H1 (cell line): Measurements from ENCODE around the gene TM9SF3. TPM values are rescaled to one million over a fixed set of nuclear protein-coding genes. Genes with fewer than 3 reads are reported as not detected.

Experiments
- CTCF ChIA-PET: fragments of 300-600 bp; sonication (Branson Sonifier 250); formaldehyde crosslinking; loops from one replicate; lab custom pipeline; 2021; ENCODE audit not compliant: partially characterized antibody; lab: Charles Lee
- POLR2A ChIA-PET: fragments of 300-600 bp; sonication (Branson Sonifier 250); formaldehyde crosslinking; loops from one replicate; lab custom pipeline; 2021; ENCODE audit warnings: inconsistent platforms; ENCODE audit not compliant: partially characterized antibody; lab: Charles Lee
- DNase-seq, 2 experiments: peaks; one replicate each; pipeline versions ENCODE4 v3.0.0 to v3.0.0-alpha.2; 2010 to 2022; ENCODE audit warnings: low spot score in 2 of 2, low read depth in 1 of 2, mixed read lengths in 1 of 2
- FAIRE-seq: peaks from 2 replicates; lab custom pipeline; 2011; peaks lifted over from hg19 to GRCh38; lab: Jason Lieb, UNC
- H2AFZ ChIP-seq: 2 replicates; pipeline ENCODE4 v1.8.1; 2012; ENCODE audit warnings: low read length, inconsistent platforms
- H2AK5ac ChIP-seq: 2 replicates; pipeline ENCODE4 v1.6.1; 2013; ENCODE audit warnings: low read depth, low read length
- H2BK120ac ChIP-seq: replicated peaks from 2 replicates; pipeline ENCODE3; 2013; ENCODE audit warnings: low read depth, low read length, inconsistent platforms
- H2BK12ac ChIP-seq: 2 replicates; pipeline ENCODE4 v1.6.1; 2013; ENCODE audit warnings: low read depth, low read length
- H2BK15ac ChIP-seq: 2 replicates; pipeline ENCODE4 v1.6.1; 2013; ENCODE audit warnings: low read length
- H2BK20ac ChIP-seq: 2 replicates; pipeline ENCODE4 v1.6.1; 2013; ENCODE audit warnings: low read length
- H2BK5ac ChIP-seq: 2 replicates; pipeline ENCODE4 v1.6.1; 2013; ENCODE audit warnings: low read depth, low read length
- H3K14ac ChIP-seq: 2 replicates; pipeline ENCODE4 v1.6.1; 2013; ENCODE audit warnings: inconsistent platforms; ENCODE audit not compliant: insufficient read length
- H3K18ac ChIP-seq: 2 replicates; pipeline ENCODE4 v1.6.1; 2013; ENCODE audit warnings: low read length; ENCODE audit errors: extremely low read depth
- H3K23ac ChIP-seq: 2 replicates; pipeline ENCODE4 v1.6.1; 2013; ENCODE audit warnings: inconsistent platforms; ENCODE audit not compliant: insufficient read length
- H3K23me2 ChIP-seq: 2 replicates; pipeline ENCODE4 v1.6.1; 2013; ENCODE audit warnings: low read depth, low read length
- H3K27ac ChIP-seq: 2 replicates; pipeline ENCODE4 v1.6.1; 2011; ENCODE audit warnings: low read depth, low read length, inconsistent platforms
- H3K27me3 ChIP-seq, 4 experiments: replicated peaks in 1 of 4; 1 replicate in 1 of 4; 2 replicates in 3 of 4; pipeline versions ENCODE4 v1.6.1 to v1.8.1; 2011 to 2013; ENCODE audit warnings: low read length in 3 of 4, mild to moderate bottlenecking in 3 of 4, inconsistent platforms in 2 of 4, mixed read lengths in 2 of 4, moderate library complexity in 1 of 4; ENCODE audit not compliant: control insufficient read depth in 3 of 4, insufficient read depth in 3 of 4; ENCODE audit errors: extremely low read depth in 1 of 4
- H3K36me3 ChIP-seq, 4 experiments: 2 replicates each; pipeline versions ENCODE4 v1.6.1 to v1.8.1; 2011 to 2013; ENCODE audit warnings: mild to moderate bottlenecking in 4 of 4, low read length in 3 of 4, moderate library complexity in 2 of 4, control low read depth in 1 of 4, inconsistent platforms in 1 of 4; ENCODE audit not compliant: insufficient read depth in 4 of 4, control insufficient read depth in 2 of 4
- H3K4ac ChIP-seq: replicated peaks from 2 replicates; pipeline ENCODE3; 2013; ENCODE audit warnings: low read length, low read depth, mixed read lengths, inconsistent platforms; ENCODE audit not compliant: insufficient read length
- H3K4me1 ChIP-seq, 4 experiments: replicated peaks in 1 of 4; 1 replicate in 1 of 4; 2 replicates in 3 of 4; pipeline versions ENCODE4 v1.6.1 to v1.8.1; 2011 to 2013; ENCODE audit warnings: low read length in 3 of 4, inconsistent platforms in 2 of 4, mixed read lengths in 1 of 4; ENCODE audit not compliant: insufficient read depth in 4 of 4, control insufficient read depth in 3 of 4
- H3K4me2 ChIP-seq, 2 experiments: 2 replicates each; pipeline versions ENCODE4 v1.6.1 to v1.8.1; 2011 to 2013; ENCODE audit warnings: low read depth in 2 of 2, low read length in 2 of 2, control low read depth in 1 of 2, inconsistent platforms in 1 of 2, mild to moderate bottlenecking in 1 of 2; ENCODE audit not compliant: insufficient read depth in 1 of 2
- H3K4me3 ChIP-seq, 4 experiments: fragments of 200-600, 300-600 bp in 1 of 4; sonication (generic), shearing (Covaris generic), sonication (Bioruptor Twin) in 1 of 4; 2 replicates each; pipeline versions ENCODE4 v1.5.1 to v1.8.1; 2011 to 2016; ENCODE audit warnings: low read length in 4 of 4, low read depth in 3 of 4, control low read depth in 2 of 4, inconsistent platforms in 2 of 4, mild to moderate bottlenecking in 2 of 4, mixed read lengths in 1 of 4, moderate library complexity in 1 of 4; ENCODE audit not compliant: insufficient read depth in 2 of 4; ENCODE audit errors: extremely low read depth in 1 of 4
- H3K56ac ChIP-seq: replicated peaks from 2 replicates; pipeline ENCODE3; 2013; ENCODE audit warnings: low read depth, mild to moderate bottlenecking, mixed read lengths, low read length, inconsistent platforms; ENCODE audit not compliant: insufficient read length
- H3K79me1 ChIP-seq: 2 replicates; pipeline ENCODE4 v1.6.1; 2013; ENCODE audit warnings: low read depth, low read length, control low read depth
- H3K79me2 ChIP-seq, 2 experiments: 2 replicates each; pipeline versions ENCODE4 v1.6.1 to v1.8.1; 2012 to 2013; ENCODE audit warnings: low read length in 2 of 2, mild to moderate bottlenecking in 2 of 2, inconsistent platforms in 1 of 2; ENCODE audit not compliant: insufficient read depth in 2 of 2, control insufficient read depth in 1 of 2
- H3K9ac ChIP-seq, 4 experiments: replicated peaks in 1 of 4; 1 replicate in 1 of 4; 2 replicates in 3 of 4; pipeline versions ENCODE4 v1.6.1 to v1.8.1; 2011 to 2013; ENCODE audit warnings: low read depth in 3 of 4, low read length in 3 of 4, control low read depth in 2 of 4, mild to moderate bottlenecking in 2 of 4, moderate library complexity in 2 of 4, inconsistent platforms in 1 of 4; ENCODE audit errors: extremely low read depth in 1 of 4
- H3K9me3 ChIP-seq, 2 experiments: 2 replicates each; pipeline versions ENCODE4 v1.6.1 to v1.8.1; 2012 to 2013; ENCODE audit warnings: mild to moderate bottlenecking in 2 of 2, moderate library complexity in 2 of 2, control low read depth in 1 of 2, inconsistent platforms in 1 of 2, low read depth in 1 of 2, low read length in 1 of 2, mixed read lengths in 1 of 2; ENCODE audit not compliant: insufficient read depth in 2 of 2
- H4K20me1 ChIP-seq, 2 experiments: replicated peaks in 1 of 2; 2 replicates each; pipeline versions ENCODE3 to v1.8.1; 2011 to 2013; ENCODE audit warnings: inconsistent platforms in 2 of 2, low read length in 2 of 2, mild to moderate bottlenecking in 1 of 2; ENCODE audit not compliant: insufficient read depth in 2 of 2, control insufficient read depth in 1 of 2
- H4K5ac ChIP-seq: 2 replicates; pipeline ENCODE4 v1.6.1; 2013; ENCODE audit warnings: low read length, low read depth, mixed read lengths, inconsistent platforms; ENCODE audit not compliant: insufficient read length
- H4K8ac ChIP-seq: 2 replicates; pipeline ENCODE4 v1.8.0; 2013; ENCODE audit warnings: mild to moderate bottlenecking, moderate library complexity, low read length, inconsistent platforms; ENCODE audit not compliant: insufficient read depth; ENCODE audit errors: extremely low read depth
- H4K91ac ChIP-seq: replicated peaks from 2 replicates; pipeline ENCODE3; 2013; ENCODE audit warnings: low read length, mixed read lengths, inconsistent platforms; ENCODE audit not compliant: insufficient read length
- ASH2L ChIP-seq: fragments of 200-600, 300-600 bp; sonication (generic); IDR thresholded peaks from one replicate; pipeline ENCODE4 v1.7.1; 2017; ENCODE audit warnings: low read length
- BACH1 ChIP-seq: IDR thresholded peaks from 2 replicates; pipeline ENCODE4 v1.6.1; 2012; ENCODE audit warnings: low read length, improper control_type of control experiment
- CHD1 ChIP-seq: IDR thresholded peaks from 2 replicates; pipeline ENCODE4 v1.6.1; 2012; ENCODE audit warnings: low read depth, low read length, improper control_type of control experiment
- FOSL1 ChIP-seq: IDR thresholded peaks from 2 replicates; pipeline ENCODE4 v1.6.1; 2011; ENCODE audit warnings: mild to moderate bottlenecking, low read depth, low read length, moderate library complexity; ENCODE audit not compliant: insufficient read depth
- HDAC6 ChIP-seq: IDR thresholded peaks from one replicate; pipeline ENCODE4 v1.7.1; 2012; ENCODE audit warnings: low read depth, mild to moderate bottlenecking, inconsistent platforms, low read length, moderate library complexity
- POLR2AphosphoS5 ChIP-seq: IDR thresholded peaks from 2 replicates; pipeline ENCODE4 v1.6.1; 2011; ENCODE audit warnings: low read depth, low read length
- RFX5 ChIP-seq: IDR thresholded peaks from 2 replicates; pipeline ENCODE4 v1.6.1; 2011; ENCODE audit warnings: low read depth, low read length, improper control_type of control experiment, borderline replicate concordance
- RNF2 ChIP-seq: fragments of 200-900, 300-1000 bp; sonication (generic); IDR thresholded peaks from 2 replicates; pipeline ENCODE4 v1.7.1; 2016; ENCODE audit warnings: borderline replicate concordance, low read depth, mild to moderate bottlenecking, antibody characterized with exemption, low read length; ENCODE audit not compliant: poor library complexity, severe bottlenecking; ENCODE audit errors: missing control alignments
- WGBS, 2 experiments: shearing (Covaris generic) in 1 of 2; methylation state at CpG; one replicate each; pipeline versions ENCODE4 v1.1.6 to v1.1.7; 2013 to 2015; ENCODE audit warnings: low lambda C conversion rate in 2 of 2, mixed read lengths in 2 of 2, inconsistent platforms in 1 of 2, low coverage in 1 of 2, missing lambda C conversion rate in 1 of 2; ENCODE audit not compliant: insufficient replicate concordance in 2 of 2, insufficient coverage in 1 of 2, insufficient read length in 1 of 2; ENCODE audit errors: extremely low coverage in 1 of 2, missing lambda C conversion rate in 1 of 2; 5-methylcytosine and 5-hydroxymethylcytosine counted together
- long read RNA-seq, 2 experiments: library from RNA in 1 of 2; library from capped mRNA in 1 of 2; stranded (forward); transcript quantifications; one replicate each; pipeline ENCODE4 v2.0.0, GENCODE V29; 2021; ENCODE audit warnings: inconsistent platforms in 1 of 2
- polyA minus RNA-seq, 3 experiments: library from RNA; depleted of rRNA, polyadenylated mRNA; stranded (reverse); fragments of >200 nt; gene quantifications; 1 replicate in 2 of 3; 2 replicates in 1 of 3; pipeline ENCODE4 v1.2.3, GENCODE V29; 2011
- polyA plus RNA-seq, 7 experiments: library from polyadenylated mRNA; depleted of rRNA in 3 of 7; stranded (reverse) in 5 of 7; unstranded in 2 of 7; fragments of >200 nt in 5 of 7; fragments of 200-250 nt in 2 of 7; gene quantifications; 1 replicate in 5 of 7; 2 replicates in 1 of 7; 4 replicates in 1 of 7; pipeline versions ENCODE4 v1.2.1 to v1.2.3, GENCODE V29; 2011 to 2013; ENCODE audit warnings: missing spikeins in 2 of 7, mixed read lengths in 2 of 7
- total RNA-seq: library from RNA; stranded (reverse); fragmentation: NEBNext Ultra II Directional; extraction: Animal tissue kit (Norgen Biotek cat#: 25700); gene quantifications from 2 replicates; pipeline ENCODE4 v1.2.1, GENCODE V29; 2021

Gene TM9SF3
- 127 TPM in 2 replicates for total RNA-seq
- polyA plus RNA-seq (2011; rRNA removed): 60.8 and 123 TPM in 2 replicates
- polyA plus RNA-seq (2011; cell fraction: cytosol; rRNA removed): 79.9 TPM
- 8.3 TPM for polyA plus RNA-seq (2011; cell fraction: nucleus; rRNA removed)
- 27.6 to 60.7 TPM (median 32.9 TPM) in 4 replicates for polyA plus RNA-seq (2012, experiment 1 of 2)
- polyA plus RNA-seq (2012, experiment 2 of 2): 4.4 TPM
- 70.2 TPM for polyA plus RNA-seq (2013, experiment 1 of 2)
- polyA plus RNA-seq (2013, experiment 2 of 2): 90.8 TPM
- polyA minus RNA-seq (2011; rRNA and poly(A)+ RNA removed): 61.1 and 106 TPM in 2 replicates
- polyA minus RNA-seq (2011; cell fraction: cytosol; rRNA and poly(A)+ RNA removed): 49.4 TPM
- polyA minus RNA-seq (2011; cell fraction: nucleus; rRNA and poly(A)+ RNA removed): 67.5 TPM
- long read RNA-seq, experiment 1, full-length matches to known transcripts: 41 of 166 reads
- long read RNA-seq, experiment 1, partial matches to known transcripts: 50 of 166 reads
- long read RNA-seq, experiment 1, other reads (novel, unspliced or antisense): 75 of 166 reads
- long read RNA-seq, experiment 2, partial matches to known transcripts: 8 of 39 reads
- long read RNA-seq, experiment 2, other reads (novel, unspliced or antisense): 30 of 39 reads

DNA sequence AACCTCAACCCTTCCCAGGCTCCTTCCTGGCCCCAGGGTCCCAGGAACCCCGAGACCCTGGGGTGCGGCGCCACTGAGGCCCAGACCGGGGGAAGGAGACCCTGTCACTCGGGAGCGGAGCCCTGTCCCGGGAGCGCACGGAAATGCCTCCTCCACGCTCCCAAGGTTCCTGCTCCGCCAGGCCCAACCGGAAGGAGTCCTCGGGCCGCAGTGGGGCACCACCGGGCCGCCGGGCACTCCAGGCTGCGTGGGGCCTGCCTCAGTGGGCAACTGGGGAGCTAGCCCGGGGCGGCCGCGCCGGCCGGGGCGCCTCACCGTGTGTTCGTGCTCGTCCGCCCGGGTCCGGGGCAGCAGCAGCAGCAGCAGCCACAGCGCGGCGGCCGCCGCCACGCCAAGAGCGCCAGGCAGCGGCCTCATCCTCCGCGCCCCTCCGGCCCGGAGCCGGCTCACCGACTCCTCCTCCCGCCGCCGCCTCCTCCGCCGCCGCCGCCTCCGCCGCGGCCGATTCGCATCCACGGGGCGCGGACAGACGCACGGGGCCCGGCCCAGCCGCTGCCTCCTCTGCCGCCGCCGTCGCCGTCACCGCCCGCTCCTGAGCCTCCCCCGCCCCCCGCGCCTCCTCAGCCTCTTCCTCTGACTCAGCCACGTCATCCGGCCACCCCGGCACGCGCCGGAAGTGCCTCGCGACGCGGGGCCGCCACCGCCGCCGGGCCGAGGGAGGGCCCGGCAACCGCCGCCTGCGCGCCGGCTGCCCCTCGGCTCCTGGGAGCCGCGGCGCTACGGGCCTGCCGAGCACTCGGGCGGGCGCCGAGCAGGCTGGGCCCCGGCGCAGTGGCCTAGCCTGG lies at the start of gene TM9SF3:
TM9SF3 (minus strand) TSS at position 594 of the 845 bp plus-strand sequence; CDS start at position 417, 177 bp downstream.
- ChIA-PET POLR2A (interaction anchor here (1.1 to 1.3 kb wide), 3 partner anchors 9 to 20 kb away, joined by 3 to 5 read pairs (median 3); no protein-coding TSS in a partner anchor), CTCF (no interaction called here)
- Histone ChIP-seq H3K79me2 (peaks cover 11 to 49% of the 10 kb centered on the region in 2 experiments), H2AK5ac (no peak within 1 kb of the TSS), H2BK5ac (peak within 1 kb of the TSS; percentile 60; the same call in 1 of the 2 replicates), H3K9me3 (no peaks in the 10 kb centered on the region), H3K14ac (no peak within 1 kb of the TSS), H4K20me1 (peaks cover 5 to 9% of the 10 kb centered on the region in 2 experiments), H3K18ac (peak within 1 kb of the TSS; percentile 78; the same call in 1 of the 2 replicates), H2BK20ac (no peak within 1 kb of the TSS), H3K27ac (peak within 1 kb of the TSS; percentile 96), H3K4ac (no peak within 1 kb of the TSS), H4K5ac (peak within 1 kb of the TSS; percentile 8), H2BK12ac (no peak within 1 kb of the TSS), H3K27me3 (no peaks in the 10 kb centered on the region), H3K79me1 (no peaks in the 10 kb centered on the region), H3K23ac (no peak within 1 kb of the TSS), H3K4me2 (peak within 1 kb of the TSS; percentile 95 to 97), H2BK120ac (no peak within 1 kb of the TSS), H3K4me3 (peak within 1 kb of the TSS; percentile 85 to 96 (median 87)), H3K4me1 (peaks cover 0 to 10% (median 2%) of the 10 kb centered on the region in 4 experiments; a peak in 4 of 7 replicates), H3K23me2 (peaks cover 4% of the 10 kb centered on the region), H4K8ac (peak within 1 kb of the TSS; percentile 94), H2AFZ (peak within 1 kb of the TSS; percentile 75; the same call in 1 of the 2 replicates), H3K36me3 (no peaks in the 10 kb centered on the region), H4K91ac (peak within 1 kb of the TSS; percentile 2), H2BK15ac (no peak within 1 kb of the TSS), H3K56ac (peak within 1 kb of the TSS; percentile 59), H3K9ac (peak within 1 kb of the TSS; percentile 80 to 98 (median 94))
- 1% methylated on average over 50 of the region's 107 CpGs; no CpG with 5 or more reads in 1 of the 2 experiments for WGBS, 2 experiments
- peak in 1 of 2 experiments; percentile 86 for DNase-seq
- no peak for FAIRE-seq
- TF ChIP-seq HDAC6: no peak
- TF ChIP-seq BACH1: no peak
- TF ChIP-seq RNF2: no peak
- peak; percentile 46 for TF ChIP-seq ASH2L
- TF ChIP-seq FOSL1: no peak
- TF ChIP-seq RFX5: no peak
- TF ChIP-seq CHD1: 0 out of 2 replicates have a peak, but pooled peaks have one; percentile 39
- TF ChIP-seq POLR2AphosphoS5: peak; percentile 76
